Measurements from ENCODE around the gene SLC35D3.
A peak's percentile ranks its signal among the peaks of the same experiment; 100 is the strongest.
"Not testable (repeated sequence)": the region's sequence is repeated elsewhere in the genome, so short reads cannot be mapped to it uniquely, and the experiment has no call there.

Gene SLC35D3

DNA sequence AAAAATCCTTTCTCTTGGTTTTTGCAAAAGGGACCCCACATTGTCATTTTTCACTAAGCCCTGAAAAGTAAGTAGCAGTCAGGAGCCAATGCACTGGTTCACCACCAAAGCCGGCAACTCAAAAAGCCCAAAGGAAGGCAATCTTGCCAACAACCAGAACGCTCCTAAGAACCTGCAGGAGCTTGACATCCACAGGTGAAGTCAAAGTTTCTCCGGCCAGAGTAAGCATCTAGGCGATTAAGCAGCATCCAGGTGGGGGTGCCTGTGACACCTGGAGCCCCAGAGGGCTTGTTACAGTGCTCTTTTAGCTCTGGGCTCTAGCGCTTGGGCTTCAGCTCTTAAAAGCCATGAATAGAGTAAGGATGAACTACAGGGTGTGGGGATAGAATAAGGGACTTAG lies 36.1 kb downstream of the SLC35D3 start:
- H3K36me3 ChIP-seq = no peaks in the 10 kb centered on the region
- H3K27me3 ChIP-seq (ENCODE audit: insufficient read depth, low read depth, severe bottlenecking) = no peaks in the 10 kb centered on the region
- H3K27ac ChIP-seq = no peak overlapping the region
- DNase-seq = no peak
- no peaks in the 10 kb centered on the region for H3K9me3 ChIP-seq (ENCODE audit: severe bottlenecking)
- TF ChIP-seq, protein P1, sequence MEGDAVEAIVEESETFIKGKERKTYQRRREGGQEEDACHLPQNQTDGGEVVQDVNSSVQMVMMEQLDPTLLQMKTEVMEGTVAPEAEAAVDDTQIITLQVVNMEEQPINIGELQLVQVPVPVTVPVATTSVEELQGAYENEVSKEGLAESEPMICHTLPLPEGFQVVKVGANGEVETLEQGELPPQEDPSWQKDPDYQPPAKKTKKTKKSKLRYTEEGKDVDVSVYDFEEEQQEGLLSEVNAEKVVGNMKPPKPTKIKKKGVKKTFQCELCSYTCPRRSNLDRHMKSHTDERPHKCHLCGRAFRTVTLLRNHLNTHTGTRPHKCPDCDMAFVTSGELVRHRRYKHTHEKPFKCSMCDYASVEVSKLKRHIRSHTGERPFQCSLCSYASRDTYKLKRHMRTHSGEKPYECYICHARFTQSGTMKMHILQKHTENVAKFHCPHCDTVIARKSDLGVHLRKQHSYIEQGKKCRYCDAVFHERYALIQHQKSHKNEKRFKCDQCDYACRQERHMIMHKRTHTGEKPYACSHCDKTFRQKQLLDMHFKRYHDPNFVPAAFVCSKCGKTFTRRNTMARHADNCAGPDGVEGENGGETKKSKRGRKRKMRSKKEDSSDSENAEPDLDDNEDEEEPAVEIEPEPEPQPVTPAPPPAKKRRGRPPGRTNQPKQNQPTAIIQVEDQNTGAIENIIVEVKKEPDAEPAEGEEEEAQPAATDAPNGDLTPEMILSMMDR (IDR thresholded peaks at IDR 0.05; ENCODE audit: low read depth, low read length) = no peak
- H3K4me3 ChIP-seq (ENCODE audit: low read depth, low read length) = no peak overlapping the region

GRCh38 chr6:136959471-136959891 lies 37.4 kb downstream of the SLC35D3 start:
- no peaks in the 10 kb centered on the region for H3K9me3 ChIP-seq (ENCODE audit: severe bottlenecking)
- TF ChIP-seq, protein P1 (IDR thresholded peaks at IDR 0.05; ENCODE audit: low read depth, low read length) = no peak
- H3K27me3 ChIP-seq (ENCODE audit: insufficient read depth, low read depth, severe bottlenecking) = no peaks in the 10 kb centered on the region
- H3K36me3 ChIP-seq = no peaks in the 10 kb centered on the region
- peak; percentile 74 for DNase-seq
- H3K27ac ChIP-seq = peak overlapping the region; percentile 56
- no peak overlapping the region for H3K4me3 ChIP-seq (ENCODE audit: low read depth, low read length)

- H3K27me3 ChIP-seq (ENCODE audit: insufficient read depth, low read depth, severe bottlenecking); H3K36me3 ChIP-seq; H3K4me3 ChIP-seq (ENCODE audit: low read depth, low read length); DNase-seq; H3K9me3 ChIP-seq (ENCODE audit: severe bottlenecking): not testable (repeated sequence)
- H3K27ac ChIP-seq = peak overlapping the region; percentile 56; the same call in 1 of the 2 replicates
Measured at GRCh38 chr6:136959935-136960334, 37.8 kb downstream of the SLC35D3 start.

DNA sequence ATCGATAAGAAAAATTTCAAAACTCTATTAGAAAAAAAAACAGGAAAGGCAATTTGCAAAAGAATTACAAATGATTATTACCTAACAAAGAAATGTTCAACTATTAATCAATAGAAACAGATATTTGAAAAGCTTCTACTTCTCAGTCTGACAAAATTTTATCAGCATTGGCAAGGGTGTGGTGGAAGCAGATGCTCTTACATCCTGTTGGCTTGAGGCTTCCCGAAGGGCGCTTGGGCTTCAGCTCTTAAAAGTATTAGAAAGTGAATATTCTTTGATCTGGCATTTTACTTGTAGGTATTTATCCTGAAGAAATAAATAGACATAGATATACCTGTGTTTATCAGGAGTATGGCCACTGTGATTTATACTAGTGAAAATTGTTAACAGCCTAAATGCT lies 38.7 kb downstream of the SLC35D3 start:
- H3K4me3 ChIP-seq (ENCODE audit: low read depth, low read length) = no peak overlapping the region
- TF ChIP-seq, protein P1 (IDR thresholded peaks at IDR 0.05; ENCODE audit: low read depth, low read length) = no peak
- H3K27me3 ChIP-seq (ENCODE audit: insufficient read depth, low read depth, severe bottlenecking) = no peaks in the 10 kb centered on the region
- no peak overlapping the region for H3K27ac ChIP-seq
- H3K36me3 ChIP-seq = no peaks in the 10 kb centered on the region
- H3K9me3 ChIP-seq (ENCODE audit: severe bottlenecking) = no peaks in the 10 kb centered on the region
- DNase-seq = no peak

DNA sequence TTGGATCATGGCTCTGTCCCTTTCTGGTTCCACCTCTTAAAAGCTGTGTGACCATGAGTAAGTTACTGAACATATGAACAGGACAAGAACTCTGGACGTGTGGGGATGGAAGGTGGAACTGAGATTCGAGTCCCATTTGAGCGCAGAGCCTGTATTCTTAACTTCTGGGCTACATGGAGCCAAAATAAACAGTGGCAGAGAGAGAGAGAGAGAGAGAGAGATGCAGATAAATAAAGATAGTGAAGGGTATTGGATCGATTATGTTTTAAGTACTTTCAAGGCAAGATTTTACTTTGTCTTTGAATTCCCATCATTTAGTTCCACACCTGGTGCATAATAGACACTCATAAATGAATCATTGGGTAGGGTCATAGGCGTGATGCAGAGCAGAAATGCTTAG lies 39.7 kb downstream of the SLC35D3 start:
- Histone ChIP-seq H3K4me3 (ENCODE audit: low read depth, low read length) (no peak overlapping the region), H3K27ac (peak overlapping the region; percentile 55; the same call in 1 of the 2 replicates)
- DNase-seq = no peak

GRCh38 chr6:136962661-136963060 lies 40.6 kb downstream of the SLC35D3 start:
- no peak overlapping the region for H3K4me3 ChIP-seq (ENCODE audit: low read depth, low read length)
- no peaks in the 10 kb centered on the region for H3K9me3 ChIP-seq (ENCODE audit: severe bottlenecking)
- H3K36me3 ChIP-seq = no peaks in the 10 kb centered on the region
- H3K27me3 ChIP-seq (ENCODE audit: insufficient read depth, low read depth, severe bottlenecking) = no peaks in the 10 kb centered on the region
- peak overlapping the region; percentile 55 for H3K27ac ChIP-seq
- DNase-seq = peak; percentile 61
- TF ChIP-seq, protein P1 (IDR thresholded peaks at IDR 0.05; ENCODE audit: low read depth, low read length) = no peak

More for the DNA sequence above, 39.7 kb downstream of the SLC35D3 start:
- no peaks in the 10 kb centered on the region for H3K36me3 ChIP-seq
- TF ChIP-seq, protein P1 (IDR thresholded peaks at IDR 0.05; ENCODE audit: low read depth, low read length) = no peak
- H3K27me3 ChIP-seq (ENCODE audit: insufficient read depth, low read depth, severe bottlenecking) = no peaks in the 10 kb centered on the region
- H3K9me3 ChIP-seq (ENCODE audit: severe bottlenecking) = no peaks in the 10 kb centered on the region
